Lower leg skin (tissue), 3 donors: ENCODE results near the gene SGCE.

Experiments used
- POLR2A ChIP-seq, 2 donors: fragments of 450-650 bp; IDR thresholded peaks; one replicate each; pipeline ENCODE4 v1.6.1; 2016 to 2017; ENCODE audit warnings: antibody characterized with exemption in 2 of 2, mild to moderate bottlenecking in 1 of 2, moderate library complexity in 1 of 2
- TF ChIP-seq, protein P1 (sequence below), 3 donors: fragments of 450-650 bp; IDR thresholded peaks; one replicate each; pipeline ENCODE4 v1.5.1; 2016; ENCODE audit warnings: antibody characterized with exemption in 3 of 3, mild to moderate bottlenecking in 3 of 3, moderate library complexity in 2 of 3

DNA sequence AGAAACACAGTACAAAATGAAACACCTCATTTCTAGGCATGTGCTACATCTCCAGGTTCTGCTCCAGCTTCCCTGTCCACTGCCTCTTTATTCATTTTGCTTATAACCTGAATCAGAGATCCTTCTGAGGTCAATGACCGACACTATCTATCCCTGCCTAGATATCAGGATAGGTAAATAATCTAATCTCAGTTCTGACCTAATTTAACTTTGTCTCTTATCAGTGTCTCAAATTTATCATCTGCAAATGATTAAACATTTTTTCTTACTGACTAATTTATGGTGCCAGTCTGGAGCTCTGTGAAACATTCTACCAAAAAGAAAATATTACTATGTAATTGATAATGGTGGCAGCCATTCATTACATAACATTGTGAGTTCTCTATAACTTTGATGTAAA, 61.1 kb downstream of the SGCE start:
- TF ChIP-seq POLR2A (IDR thresholded peaks at IDR 0.05): no peak
- TF ChIP-seq, protein P1, sequence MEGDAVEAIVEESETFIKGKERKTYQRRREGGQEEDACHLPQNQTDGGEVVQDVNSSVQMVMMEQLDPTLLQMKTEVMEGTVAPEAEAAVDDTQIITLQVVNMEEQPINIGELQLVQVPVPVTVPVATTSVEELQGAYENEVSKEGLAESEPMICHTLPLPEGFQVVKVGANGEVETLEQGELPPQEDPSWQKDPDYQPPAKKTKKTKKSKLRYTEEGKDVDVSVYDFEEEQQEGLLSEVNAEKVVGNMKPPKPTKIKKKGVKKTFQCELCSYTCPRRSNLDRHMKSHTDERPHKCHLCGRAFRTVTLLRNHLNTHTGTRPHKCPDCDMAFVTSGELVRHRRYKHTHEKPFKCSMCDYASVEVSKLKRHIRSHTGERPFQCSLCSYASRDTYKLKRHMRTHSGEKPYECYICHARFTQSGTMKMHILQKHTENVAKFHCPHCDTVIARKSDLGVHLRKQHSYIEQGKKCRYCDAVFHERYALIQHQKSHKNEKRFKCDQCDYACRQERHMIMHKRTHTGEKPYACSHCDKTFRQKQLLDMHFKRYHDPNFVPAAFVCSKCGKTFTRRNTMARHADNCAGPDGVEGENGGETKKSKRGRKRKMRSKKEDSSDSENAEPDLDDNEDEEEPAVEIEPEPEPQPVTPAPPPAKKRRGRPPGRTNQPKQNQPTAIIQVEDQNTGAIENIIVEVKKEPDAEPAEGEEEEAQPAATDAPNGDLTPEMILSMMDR (IDR thresholded peaks at IDR 0.05): no peak
